Activated CD4-positive, alpha-beta memory T cell treated with anti-CD3 and anti-CD28 coated beads, Interleukin-2, amount 10 ng/mL, durations not matched to agents 7 days and 5 days (primary cell): Measurements from ENCODE around the gene KCTD6. TPM values are rescaled to one million over a fixed set of nuclear protein-coding genes. Genes with fewer than 3 reads are reported as not detected.
A peak's percentile ranks its signal among the peaks of the same experiment; 100 is the strongest.

Experiments
- CTCF ChIA-PET: fragments of 350-600 bp; sonication (Branson Sonifier 250); formaldehyde crosslinking; loops from one replicate; lab custom pipeline; 2021; ENCODE audit warnings: antibody characterized with exemption, inconsistent platforms; lab: Charles Lee
- POLR2A ChIA-PET: fragments of 350-600 bp; sonication (Branson Sonifier 250); formaldehyde crosslinking; loops from one replicate; lab custom pipeline; 2021; ENCODE audit warnings: antibody characterized with exemption; lab: Charles Lee
- DNase-seq: peaks from one replicate; pipeline ENCODE4 v3.0.0-alpha.2; 2020
- H3K27ac Mint-ChIP-seq: one replicate; pipeline ENCODE4 v1.8.0; 2021; ENCODE audit warnings: mild to moderate bottlenecking, mixed read lengths
- H3K27me3 Mint-ChIP-seq: one replicate; pipeline ENCODE4 v1.8.0; 2021; ENCODE audit warnings: mixed read lengths
- H3K36me3 Mint-ChIP-seq: one replicate; pipeline ENCODE4 v1.8.0; 2021; ENCODE audit warnings: low read depth, mixed read lengths
- H3K4me1 Mint-ChIP-seq: one replicate; pipeline ENCODE4 v1.8.0; 2021; ENCODE audit warnings: mixed read lengths
- H3K4me3 Mint-ChIP-seq: one replicate; pipeline ENCODE4 v1.8.0; 2021; ENCODE audit warnings: mild to moderate bottlenecking, mixed read lengths
- H3K9me3 Mint-ChIP-seq: one replicate; pipeline ENCODE4 v1.8.0; 2021; ENCODE audit warnings: mixed read lengths
- total RNA-seq, 2 experiments: library from RNA; stranded (reverse); gene quantifications; one replicate each; pipeline ENCODE4 v1.2.3, GENCODE V29; 2021

KCTD6 gene
- total RNA-seq: 10 to 100 TPM in 1 of 2 experiments, 1 to 10 TPM in 1; 9.4 to 12.4 TPM

DNA sequence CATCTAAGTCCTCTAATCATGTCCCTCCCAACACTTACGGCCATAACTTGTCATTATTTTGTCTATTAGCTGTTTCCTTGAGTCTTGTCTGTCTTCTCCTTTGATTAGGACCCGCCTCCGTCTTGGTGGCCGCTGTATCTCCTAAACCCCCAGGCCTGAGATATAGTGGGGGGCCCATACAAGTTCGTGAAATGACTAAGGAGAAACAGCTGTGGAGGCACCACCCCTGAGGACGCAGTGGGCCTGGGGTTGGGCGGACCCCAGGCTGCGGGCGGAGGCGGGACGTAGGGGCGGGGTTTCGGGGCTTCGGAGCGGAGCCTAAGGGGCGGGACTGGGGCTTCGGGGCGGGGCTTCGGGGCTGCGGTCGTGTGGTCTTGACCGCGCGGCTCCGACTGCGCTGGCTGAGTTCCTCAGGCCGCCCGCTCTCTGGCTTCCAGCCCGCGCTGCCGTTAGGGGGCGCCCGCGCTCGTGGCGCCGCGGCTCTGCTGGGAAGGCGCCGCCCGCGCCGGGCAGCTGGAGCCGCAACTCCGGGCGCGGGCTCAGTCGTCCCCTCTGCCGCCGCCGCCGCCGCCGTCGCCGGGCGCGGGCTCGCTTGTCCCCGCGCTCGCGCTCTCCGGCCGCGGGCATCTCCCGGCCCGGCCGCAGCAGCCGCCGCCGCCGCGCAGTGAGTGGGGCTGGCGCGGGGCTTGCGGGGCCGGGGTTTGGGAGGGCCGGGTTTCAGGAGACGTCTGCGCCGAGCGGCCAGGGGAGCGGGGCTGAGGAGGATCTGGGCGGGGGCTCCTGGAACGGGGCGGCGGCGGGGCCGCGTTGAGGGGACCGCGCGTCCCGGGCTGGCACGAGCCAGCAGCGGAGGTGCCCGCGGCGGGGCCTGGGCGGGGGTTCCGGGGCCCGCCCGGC lies at the start of gene KCTD6:
KCTD6 (plus strand) TSS at position 591 of the 897 bp plus-strand sequence. CDS start 6,660 bp downstream, outside the sequence.
- DNase-seq: peak; percentile 91
- H3K4me3 Mint-ChIP-seq: peak within 1 kb of the TSS; percentile 94
- ChIA-PET CTCF (interaction anchor here (0.6 to 5.1 kb wide), 19 partner anchors 11 to 185 kb away, joined by 3 to 56 read pairs (median 6); partner anchors contain the start of genes ACOX2, HTD2, PDHB and PXK), POLR2A (interaction anchor here (0.7 to 4.2 kb wide), 11 partner anchors 16 to 185 kb away, joined by 3 to 44 read pairs (median 4); partner anchors contain the start of genes HTD2, PDHB and RPP14)
- peaks cover 35% of the 10 kb centered on the region for H3K27me3 Mint-ChIP-seq
- no peaks in the 10 kb centered on the region for H3K9me3 Mint-ChIP-seq
- peaks cover 12% of the 10 kb centered on the region for H3K36me3 Mint-ChIP-seq
- H3K27ac Mint-ChIP-seq: peak within 1 kb of the TSS; percentile 78
- H3K4me1 Mint-ChIP-seq: peaks cover 52% of the 10 kb centered on the region

DNA sequence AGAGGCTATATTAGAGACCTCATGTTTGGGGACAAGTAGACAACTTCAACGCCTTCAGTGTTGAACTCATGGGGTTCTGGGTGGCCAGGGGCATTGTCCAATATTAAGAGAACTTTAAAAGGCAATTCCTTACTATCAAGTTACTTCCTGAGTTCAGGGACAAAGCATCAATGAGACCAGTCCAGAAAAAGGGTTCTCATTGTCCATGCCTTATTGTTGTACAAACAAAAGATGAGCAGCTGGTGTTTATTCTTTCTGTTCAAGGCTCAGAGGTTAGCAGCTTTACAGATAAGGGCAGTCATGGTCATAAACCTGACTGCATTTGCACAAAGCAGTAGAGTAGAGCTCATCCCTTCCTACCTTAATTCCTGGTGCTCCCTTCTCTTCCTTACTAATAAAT lies 39.7 kb upstream of the KCTD6 start:
- peaks cover 14% of the 10 kb centered on the region for H3K36me3 Mint-ChIP-seq
- H3K27ac Mint-ChIP-seq: no peak overlapping the region
- H3K9me3 Mint-ChIP-seq: peaks cover 22% of the 10 kb centered on the region
- peaks cover 8% of the 10 kb centered on the region for H3K27me3 Mint-ChIP-seq
- peaks cover 3% of the 10 kb centered on the region for H3K4me1 Mint-ChIP-seq
- ChIA-PET POLR2A (no interaction called here), CTCF (no interaction called here)
- H3K4me3 Mint-ChIP-seq: no peak overlapping the region
- no peak for DNase-seq

DNA sequence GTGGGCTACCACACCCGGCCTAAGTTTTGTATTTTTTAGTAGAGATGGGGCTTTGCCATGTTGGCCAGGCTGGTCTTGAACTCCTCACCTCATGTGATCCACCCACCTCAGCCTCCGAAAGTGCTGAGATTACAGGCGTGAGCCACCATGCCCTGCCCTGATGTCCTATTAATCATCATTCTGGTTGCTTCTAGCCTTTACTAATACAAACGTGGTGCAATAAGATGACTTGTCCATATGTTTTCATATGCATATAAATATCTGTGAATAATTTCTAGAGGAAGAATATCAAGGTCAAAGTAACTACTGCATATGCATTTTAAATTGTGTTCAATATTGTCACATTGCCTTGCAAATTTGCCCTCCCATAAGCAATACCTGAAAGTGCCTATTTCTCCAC lies 32.7 kb upstream of the KCTD6 start:
- Mint-ChIP-seq H3K9me3 (peaks cover 14% of the 10 kb centered on the region), H3K27me3 (peaks cover 4% of the 10 kb centered on the region), H3K36me3 (peaks cover 11% of the 10 kb centered on the region), H3K4me3 (no peak overlapping the region), H3K27ac (no peak overlapping the region), H3K4me1 (peaks cover 11% of the 10 kb centered on the region)
- no peak for DNase-seq
- CTCF ChIA-PET: interaction anchor here (1.0 kb wide), 1 partner anchor 34 kb away, joined by 3 read pairs; no protein-coding TSS in a partner anchor
- POLR2A ChIA-PET: no interaction called here

DNA sequence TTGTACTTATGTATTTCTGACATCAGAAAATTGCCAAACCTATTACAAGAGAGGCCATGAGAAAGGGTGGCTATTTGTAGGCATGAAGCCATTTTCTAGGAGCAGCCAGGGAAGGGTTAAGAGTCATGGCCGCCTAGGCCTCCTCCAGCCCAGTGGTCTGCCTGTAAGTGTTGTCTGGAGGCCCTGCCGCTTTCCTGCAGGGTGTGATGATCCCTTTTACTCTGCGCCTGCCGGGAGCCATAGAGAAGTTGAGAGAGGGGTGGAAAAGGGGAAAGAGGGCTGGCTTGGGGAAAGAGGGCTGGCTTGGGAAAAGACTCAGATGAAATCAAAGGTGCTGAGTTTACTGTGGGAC lies 29.1 kb upstream of the KCTD6 start:
- Mint-ChIP-seq H3K9me3 (no peaks in the 10 kb centered on the region), H3K36me3 (no peaks in the 10 kb centered on the region), H3K27me3 (no peaks in the 10 kb centered on the region), H3K4me3 (no peak overlapping the region), H3K4me1 (peaks cover 21% of the 10 kb centered on the region), H3K27ac (no peak overlapping the region)
- CTCF ChIA-PET: no interaction called here
- no peak for DNase-seq
- POLR2A ChIA-PET: no interaction called here

DNA sequence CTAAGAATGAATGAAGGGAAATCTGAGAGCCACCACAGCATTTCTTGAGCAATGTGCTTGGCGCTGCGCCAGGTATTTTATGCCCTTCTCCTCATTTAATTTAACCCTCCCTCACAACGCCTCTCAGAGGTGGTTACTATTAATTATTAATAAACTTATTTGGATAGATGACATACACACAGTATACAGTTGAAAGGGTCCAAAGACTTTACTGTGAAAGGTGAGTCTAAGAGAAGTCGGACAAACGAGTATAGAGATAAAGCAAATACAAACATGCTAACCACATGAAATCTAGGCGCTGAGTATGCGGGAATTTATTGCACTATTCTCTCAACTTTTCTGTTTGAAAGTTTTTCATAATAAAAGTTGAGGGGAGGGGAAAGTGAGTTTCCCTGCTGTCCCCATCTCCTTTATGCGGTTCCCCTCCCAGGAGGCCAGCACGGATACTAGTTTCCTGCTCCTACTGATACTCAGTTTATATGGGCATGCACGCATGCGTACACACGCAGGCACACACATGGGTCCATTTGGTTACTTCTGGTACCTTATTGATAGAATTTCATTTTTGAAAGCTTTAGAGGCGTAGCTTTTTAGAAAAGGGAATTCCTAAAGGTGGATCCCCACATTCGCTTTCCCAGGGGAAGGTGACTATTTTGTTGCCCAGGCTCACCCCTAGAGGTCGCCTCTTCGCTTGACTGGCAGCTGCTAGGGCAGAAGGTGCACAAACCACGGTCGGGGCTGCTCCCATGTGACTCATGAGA lies 28.5 kb upstream of the KCTD6 start:
- no peak overlapping the region for H3K4me3 Mint-ChIP-seq
- H3K9me3 Mint-ChIP-seq: no peaks in the 10 kb centered on the region

DNA sequence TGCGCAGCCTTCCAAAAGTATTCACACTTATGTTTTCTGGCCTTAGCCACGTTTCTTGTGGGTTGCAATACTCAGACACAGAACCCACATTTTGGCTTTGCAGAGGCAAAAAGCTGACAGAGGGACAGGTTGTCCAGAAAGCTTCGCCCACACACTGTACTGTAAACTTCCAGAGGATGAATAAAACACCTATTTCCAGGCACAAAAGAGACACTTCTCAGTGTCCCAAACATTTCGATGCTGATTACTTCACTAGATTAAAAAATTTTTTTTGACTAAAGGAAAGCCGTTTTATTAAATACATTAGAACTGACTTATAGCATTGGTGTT lies 28.0 kb upstream of the KCTD6 start:
- H3K4me1 Mint-ChIP-seq: peaks cover 23% of the 10 kb centered on the region
- CTCF ChIA-PET: interaction anchor here (0.9 to 3.1 kb wide), 11 partner anchors 9 to 157 kb away, joined by 3 to 34 read pairs (median 5); partner anchors contain the start of genes HTD2, KCTD6, PDHB and RPP14
- DNase-seq: no peak
- no peaks in the 10 kb centered on the region for H3K9me3 Mint-ChIP-seq
- H3K27ac Mint-ChIP-seq: peak overlapping the region; percentile 40
- POLR2A ChIA-PET: interaction anchor here (1.1 to 1.3 kb wide), 3 partner anchors 8 to 29 kb away, joined by 3 to 8 read pairs (median 3); partner anchors contain the start of gene KCTD6
- no peak overlapping the region for H3K4me3 Mint-ChIP-seq
- H3K27me3 Mint-ChIP-seq: no peaks in the 10 kb centered on the region
- no peaks in the 10 kb centered on the region for H3K36me3 Mint-ChIP-seq

More for the DNA sequence above, 28.5 kb upstream of the KCTD6 start:
- Mint-ChIP-seq H3K36me3 (no peaks in the 10 kb centered on the region), H3K27me3 (no peaks in the 10 kb centered on the region), H3K27ac (peak overlapping the region; percentile 40), H3K4me1 (peaks cover 21% of the 10 kb centered on the region)
- POLR2A ChIA-PET: interaction anchor here (1.1 to 1.3 kb wide), 3 partner anchors 9 to 29 kb away, joined by 3 to 8 read pairs (median 3); partner anchors contain the start of gene KCTD6
- peak; percentile 78 for DNase-seq
- CTCF ChIA-PET: interaction anchor here (0.9 to 3.1 kb wide), 11 partner anchors 9 to 157 kb away, joined by 3 to 34 read pairs (median 5); partner anchors contain the start of genes HTD2, KCTD6, PDHB and RPP14

DNA sequence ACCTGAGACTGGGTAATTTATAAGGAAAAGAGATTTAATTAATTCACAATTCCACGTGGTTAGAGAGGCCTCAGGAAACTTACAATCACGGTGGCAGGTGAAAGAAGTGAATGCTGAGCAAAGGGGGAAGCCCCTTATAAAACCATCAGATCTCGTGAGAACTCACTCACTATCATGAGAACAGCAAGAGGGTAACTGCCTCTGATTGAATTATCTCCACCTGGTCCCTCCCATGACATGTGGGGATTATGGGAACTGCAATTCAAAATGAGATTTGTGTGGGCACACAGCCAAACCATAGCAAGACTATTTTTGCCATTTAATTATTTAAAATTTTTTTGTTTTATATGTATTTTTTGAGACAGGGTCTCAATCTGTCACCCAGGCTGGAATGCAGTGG lies 27.0 kb upstream of the KCTD6 start:
- Mint-ChIP-seq H3K4me3 (no peak overlapping the region), H3K36me3 (no peaks in the 10 kb centered on the region), H3K9me3 (no peaks in the 10 kb centered on the region), H3K27me3 (no peaks in the 10 kb centered on the region), H3K4me1 (peaks cover 29% of the 10 kb centered on the region), H3K27ac (no peak overlapping the region)
- ChIA-PET CTCF (interaction anchor here (1.1 to 3.1 kb wide), 3 partner anchors 23 to 159 kb away, joined by 3 to 34 read pairs (median 4); partner anchors contain the start of genes HTD2, KCTD6 and RPP14), POLR2A (no interaction called here)
- no peak for DNase-seq

DNA sequence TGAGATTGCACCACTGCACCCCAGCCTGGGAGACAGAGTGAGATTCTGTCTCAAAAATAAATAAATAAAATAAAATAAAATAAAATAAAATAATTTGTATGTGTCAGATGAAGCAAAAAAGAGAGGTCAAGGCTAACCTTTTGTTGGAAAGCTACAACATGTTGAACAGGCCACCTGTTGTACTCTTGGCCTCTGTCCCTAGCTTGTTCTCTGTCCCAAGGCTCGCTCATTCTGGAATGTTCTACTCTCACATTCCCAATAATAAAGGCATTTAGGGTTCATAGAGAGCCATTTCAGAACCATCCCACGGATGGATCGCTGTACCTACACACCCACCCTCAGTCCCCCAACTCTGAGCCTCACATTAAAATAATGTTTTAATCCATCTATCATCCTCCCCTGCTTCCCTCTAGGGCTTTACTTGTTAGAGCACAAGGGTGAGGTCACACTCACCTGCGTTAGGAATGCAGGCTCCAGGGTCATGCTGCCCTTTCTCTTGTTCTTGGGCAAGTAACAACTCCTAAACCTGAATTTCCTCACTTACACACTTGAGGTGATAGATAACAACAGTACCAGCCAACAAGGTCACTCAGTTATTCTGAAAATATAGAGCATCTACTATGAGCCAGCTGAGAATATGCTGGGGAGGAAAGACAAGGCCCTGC lies 24.9 kb upstream of the KCTD6 start:
- Mint-ChIP-seq H3K4me1 (peaks cover 49% of the 10 kb centered on the region), H3K9me3 (no peaks in the 10 kb centered on the region), H3K4me3 (no peak overlapping the region), H3K27ac (no peak overlapping the region), H3K36me3 (no peaks in the 10 kb centered on the region), H3K27me3 (no peaks in the 10 kb centered on the region)
- DNase-seq: no peak
- ChIA-PET CTCF (interaction anchor here (0.6 to 2.6 kb wide), 5 partner anchors 25 to 161 kb away, joined by 3 to 15 read pairs (median 3); partner anchors contain the start of genes HTD2, KCTD6 and RPP14), POLR2A (no interaction called here)

DNA sequence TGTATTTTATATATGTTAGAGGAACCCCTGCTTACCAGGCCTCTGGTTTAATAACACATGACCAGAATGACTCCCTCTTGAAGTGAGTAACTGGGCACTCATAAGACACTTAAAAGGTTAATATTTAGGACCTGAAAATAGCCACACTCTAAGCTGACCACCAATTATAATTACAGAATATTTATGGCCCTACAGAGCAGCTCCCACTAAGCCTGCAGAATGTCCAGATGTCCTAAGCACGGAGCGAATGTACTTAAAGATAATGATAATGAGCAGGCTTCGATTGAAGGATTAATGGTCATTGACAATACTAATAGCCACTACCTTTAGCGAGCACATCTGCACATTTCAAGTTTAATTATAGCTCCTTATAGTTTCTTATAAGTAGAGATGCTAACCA lies 22.8 kb upstream of the KCTD6 start:
- DNase-seq: no peak
- POLR2A ChIA-PET: no interaction called here
- Mint-ChIP-seq H3K4me1 (peaks cover 58% of the 10 kb centered on the region), H3K9me3 (no peaks in the 10 kb centered on the region), H3K27me3 (no peaks in the 10 kb centered on the region), H3K27ac (no peak overlapping the region), H3K4me3 (no peak overlapping the region), H3K36me3 (no peaks in the 10 kb centered on the region)
- CTCF ChIA-PET: interaction anchor here (0.7 to 6.1 kb wide), 4 partner anchors 23 to 162 kb away, joined by 3 to 28 read pairs (median 4); partner anchors contain the start of genes HTD2, KCTD6 and RPP14

DNA sequence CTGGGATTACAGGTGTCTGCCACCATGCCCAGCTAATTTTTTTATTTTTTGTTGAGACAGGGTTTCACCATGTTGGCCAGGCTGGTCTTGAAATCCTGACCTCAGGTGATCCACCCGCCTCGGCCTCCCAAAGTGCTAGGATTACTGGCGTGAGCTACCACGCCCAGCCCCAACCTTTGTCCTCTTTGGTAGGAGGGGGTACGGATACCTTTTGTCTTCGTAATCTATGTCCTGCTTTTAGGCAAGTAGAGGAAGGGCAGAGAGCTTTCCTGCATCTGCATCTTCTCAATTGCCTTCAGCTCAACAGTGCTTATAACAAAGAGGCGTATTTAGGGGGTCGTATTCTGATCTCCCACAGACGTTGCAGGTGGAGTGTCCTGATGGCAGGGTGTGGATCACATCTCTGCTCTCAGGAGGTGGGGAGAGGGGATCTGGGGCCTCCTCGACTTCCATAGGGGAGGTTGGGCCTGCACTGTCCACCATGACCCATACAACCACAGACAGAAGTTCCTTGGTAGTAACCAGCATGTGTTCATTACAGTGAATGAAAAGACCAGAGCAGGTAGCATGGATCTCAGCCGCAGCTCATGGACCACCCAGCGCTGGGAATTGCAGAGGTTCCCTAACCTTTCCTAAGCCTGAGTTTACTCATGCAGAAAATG lies 21.4 kb upstream of the KCTD6 start:
- Mint-ChIP-seq H3K4me3 (no peak overlapping the region), H3K27me3 (no peaks in the 10 kb centered on the region), H3K9me3 (no peaks in the 10 kb centered on the region), H3K36me3 (no peaks in the 10 kb centered on the region), H3K4me1 (peaks cover 63% of the 10 kb centered on the region), H3K27ac (peak overlapping the region; percentile 89)
- ChIA-PET POLR2A (interaction anchor here (0.7 to 4.2 kb wide), 9 partner anchors 13 to 914 kb away, joined by 3 to 44 read pairs (median 4); partner anchors contain the start of genes HTD2, KCTD6, PDE12 and PDHB), CTCF (interaction anchor here (1.0 to 6.1 kb wide), 9 partner anchors 14 to 164 kb away, joined by 3 to 56 read pairs (median 5); partner anchors contain the start of genes HTD2, KCTD6, PDHB and PXK)
- DNase-seq: no peak
